Measurements from ENCODE around the gene ZNF366. TPM values are rescaled to one million over a fixed set of nuclear protein-coding genes. Genes with fewer than 3 reads are reported as not detected.

The ZNF366 gene
- total RNA-seq, 1 experiment from 2014 or later = 0.12 TPM

DNA sequence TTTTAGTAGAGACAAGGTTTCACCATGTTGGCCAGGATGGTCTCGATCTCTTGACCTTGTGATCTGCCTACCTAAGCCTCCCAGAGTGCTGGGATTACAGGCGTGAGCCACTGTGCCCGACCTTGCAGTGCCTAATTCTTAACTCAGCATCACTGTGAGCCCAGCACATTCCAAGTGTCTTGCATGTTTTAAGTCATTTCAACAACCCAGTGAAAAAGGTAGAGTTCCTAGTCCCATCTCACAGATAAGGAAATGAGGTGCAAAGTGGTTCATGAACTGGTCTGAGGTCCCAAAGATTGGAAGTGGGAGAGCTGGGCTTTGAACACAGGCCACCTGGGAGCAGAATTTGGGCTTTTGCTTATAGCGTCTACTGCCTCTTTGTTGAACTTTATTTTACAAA lies 68.0 kb downstream of the ZNF366 start:
- no peak for DNase-seq
- Histone ChIP-seq H3K36me3 (no peaks in the 10 kb centered on the region), H3K27me3 (no peaks in the 10 kb centered on the region), H3K9me3 (replicated peaks) (no peaks in the 10 kb centered on the region; the same call in 1 of the 2 replicates), H3K4me3 (no peak overlapping the region), H3K27ac (no peak overlapping the region), H3K4me1 (peaks cover 15% of the 10 kb centered on the region)

DNA sequence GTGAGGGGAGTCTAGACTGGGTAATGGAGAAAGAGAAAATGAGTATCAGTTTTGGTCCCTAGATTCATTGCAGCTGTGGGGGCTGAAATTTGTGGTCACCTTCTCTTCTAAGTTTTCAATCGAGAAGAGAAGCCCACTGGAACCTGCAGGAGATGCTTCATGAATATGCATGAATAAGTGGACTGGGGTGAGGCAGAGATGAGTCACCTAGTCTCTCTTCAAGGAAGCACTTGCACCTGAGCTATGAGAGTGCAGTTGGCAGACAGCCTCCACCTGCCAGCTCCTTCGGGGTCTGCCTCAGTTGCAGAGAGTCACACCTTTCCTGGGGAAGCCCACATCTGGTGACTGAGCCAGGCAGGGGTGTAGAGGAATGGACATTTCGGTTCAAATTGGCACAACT lies 69.1 kb downstream of the ZNF366 start:
- no peak overlapping the region for H3K27ac ChIP-seq
- no peaks in the 10 kb centered on the region for H3K27me3 ChIP-seq
- peaks cover 15% of the 10 kb centered on the region for H3K4me1 ChIP-seq
- H3K36me3 ChIP-seq = no peaks in the 10 kb centered on the region
- no peaks in the 10 kb centered on the region; the same call in 1 of the 2 replicates for H3K9me3 ChIP-seq (replicated peaks)
- DNase-seq = no peak
- no peak overlapping the region for H3K4me3 ChIP-seq

GRCh38 chr5:72436796-72437471 lies 70.3 kb downstream of the ZNF366 start:
- no peak overlapping the region for H3K27ac ChIP-seq
- H3K9me3 ChIP-seq (replicated peaks) = no peaks in the 10 kb centered on the region; the same call in 1 of the 2 replicates
- peaks cover 11% of the 10 kb centered on the region for H3K4me1 ChIP-seq
- no peaks in the 10 kb centered on the region for H3K27me3 ChIP-seq
- DNase-seq = no peak
- no peaks in the 10 kb centered on the region for H3K36me3 ChIP-seq
- no peak overlapping the region for H3K4me3 ChIP-seq

DNA sequence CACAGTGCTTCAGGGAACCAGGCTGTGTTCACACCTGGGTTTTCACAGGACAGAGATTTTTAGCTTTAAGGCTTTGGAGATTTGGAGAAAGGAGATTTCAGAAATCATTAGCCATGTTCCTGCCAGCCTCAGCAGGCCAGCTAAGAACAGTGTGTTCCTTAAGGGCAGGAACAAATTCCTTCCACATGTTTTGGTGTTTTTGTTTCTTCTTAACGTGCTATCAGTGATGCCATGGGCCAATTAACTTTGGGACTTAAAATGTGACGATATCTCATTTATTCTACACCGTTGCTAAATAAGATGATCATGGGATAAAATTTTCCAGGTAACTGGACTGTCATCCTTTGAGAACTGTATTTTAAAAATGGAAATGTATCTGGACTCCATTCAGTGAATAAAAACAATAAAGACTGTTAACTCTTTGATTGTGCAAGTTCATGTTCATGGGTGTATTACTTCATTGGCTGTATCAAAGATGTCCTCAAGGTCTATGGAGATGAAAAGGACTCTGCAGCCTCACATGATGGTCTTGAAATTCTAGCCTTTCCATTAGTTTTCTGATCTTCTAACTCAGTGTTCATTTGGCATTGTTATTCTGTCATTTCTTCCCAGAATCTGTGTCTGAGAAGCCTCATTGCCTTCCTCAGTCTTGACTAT lies 72.3 kb downstream of the ZNF366 start:
- Histone ChIP-seq H3K36me3 (no peaks in the 10 kb centered on the region), H3K4me1 (peaks cover 6% of the 10 kb centered on the region; the same call in 1 of the 2 replicates), H3K27me3 (no peaks in the 10 kb centered on the region), H3K9me3 (replicated peaks) (no peaks in the 10 kb centered on the region; the same call in 1 of the 2 replicates), H3K27ac (no peak overlapping the region), H3K4me3 (no peak overlapping the region)
- no peak for DNase-seq

DNA sequence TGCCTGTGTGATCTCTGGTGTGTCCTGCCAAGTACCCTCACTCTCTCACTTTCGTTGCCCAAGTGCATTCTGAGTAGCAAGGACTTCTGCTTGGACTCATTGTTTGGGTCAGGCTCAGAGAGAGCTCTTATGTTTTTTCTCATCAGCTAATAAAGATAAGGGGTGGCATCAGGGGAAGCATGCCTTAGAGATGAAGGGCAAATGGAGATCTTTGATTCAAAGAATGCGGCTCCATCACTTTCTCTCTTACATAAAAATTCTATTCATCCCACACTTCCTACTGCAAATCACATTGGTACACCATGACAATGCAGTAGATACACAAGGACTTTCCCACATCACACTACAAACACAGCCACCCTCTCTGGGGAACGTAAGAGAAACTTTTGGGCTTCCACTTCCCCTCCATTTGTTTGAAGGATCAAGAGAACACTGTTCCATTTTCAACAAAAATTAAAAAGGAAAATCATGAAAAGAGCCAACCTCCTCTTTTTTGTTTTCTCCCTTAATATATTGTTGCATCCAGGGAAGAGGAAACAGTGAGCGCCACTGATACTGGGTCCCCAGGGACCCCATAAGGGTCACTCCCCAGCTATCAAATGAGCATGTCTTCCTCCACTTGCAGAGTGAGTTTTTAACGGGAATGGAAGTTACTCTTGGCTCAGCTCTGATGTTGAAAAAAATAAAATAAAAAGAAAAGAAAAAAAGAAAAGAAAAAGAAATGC lies 73.0 kb downstream of the ZNF366 start:
- DNase-seq = no peak
- Histone ChIP-seq H3K27me3 (no peaks in the 10 kb centered on the region), H3K36me3 (no peaks in the 10 kb centered on the region), H3K4me3 (no peak overlapping the region), H3K4me1 (peaks cover 6% of the 10 kb centered on the region), H3K27ac (no peak overlapping the region), H3K9me3 (replicated peaks) (no peaks in the 10 kb centered on the region; the same call in 1 of the 2 replicates)

DNA sequence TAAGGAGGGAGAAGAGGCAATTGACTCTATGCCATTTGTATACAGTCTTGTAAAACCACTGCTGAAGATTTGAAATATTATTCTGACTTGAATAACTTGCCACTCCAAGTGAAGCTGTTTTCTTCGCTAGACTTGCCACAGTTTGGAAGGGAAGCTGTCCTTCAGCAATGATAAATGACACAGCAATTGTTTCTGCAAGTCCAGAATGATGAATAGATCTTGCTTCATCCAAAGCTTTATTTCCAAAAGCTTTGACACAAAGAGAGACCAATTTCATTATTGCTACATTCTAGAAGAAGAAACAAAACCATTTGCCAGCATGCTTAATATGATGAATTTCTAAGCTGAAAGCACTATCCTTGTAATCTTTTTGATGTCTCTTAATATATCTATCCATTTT lies 73.7 kb downstream of the ZNF366 start:
- no peak overlapping the region for H3K27ac ChIP-seq
- no peaks in the 10 kb centered on the region for H3K27me3 ChIP-seq
- no peak for DNase-seq
- no peaks in the 10 kb centered on the region for H3K36me3 ChIP-seq
- no peak overlapping the region for H3K4me3 ChIP-seq
- H3K9me3 ChIP-seq (replicated peaks) = no peaks in the 10 kb centered on the region; the same call in 1 of the 2 replicates
- peaks cover 12% of the 10 kb centered on the region for H3K4me1 ChIP-seq

GRCh38 chr5:72428669-72429068 lies 78.5 kb downstream of the ZNF366 start:
- Histone ChIP-seq H3K4me1 (peaks cover 45% of the 10 kb centered on the region), H3K27me3 (no peaks in the 10 kb centered on the region), H3K4me3 (no peak overlapping the region), H3K27ac (peak overlapping the region; percentile 88), H3K9me3 (replicated peaks) (no peaks in the 10 kb centered on the region), H3K36me3 (no peaks in the 10 kb centered on the region)
- no peak for DNase-seq

- no peaks in the 10 kb centered on the region for H3K36me3 ChIP-seq
- peak; percentile 94 to 98 for DNase-seq
- no peaks in the 10 kb centered on the region for H3K27me3 ChIP-seq
- H3K9me3 ChIP-seq (replicated peaks) = no peaks in the 10 kb centered on the region
- peak overlapping the region; percentile 88 for H3K27ac ChIP-seq
- no peak overlapping the region for H3K4me3 ChIP-seq
- H3K4me1 ChIP-seq = peaks cover 45% of the 10 kb centered on the region
These were observed 79.4 kb downstream of the ZNF366 start for GRCh38 chr5:72427488-72428437.

- no peaks in the 10 kb centered on the region for H3K9me3 ChIP-seq (replicated peaks)
- no peaks in the 10 kb centered on the region for H3K27me3 ChIP-seq
- no peaks in the 10 kb centered on the region for H3K36me3 ChIP-seq
- no peak overlapping the region for H3K4me3 ChIP-seq
- DNase-seq = peak; percentile 60 to 85
- H3K4me1 ChIP-seq = peaks cover 45% of the 10 kb centered on the region
- H3K27ac ChIP-seq = peak overlapping the region; percentile 88
These were observed 80.2 kb downstream of the ZNF366 start for GRCh38 chr5:72427016-72427415.

DNA sequence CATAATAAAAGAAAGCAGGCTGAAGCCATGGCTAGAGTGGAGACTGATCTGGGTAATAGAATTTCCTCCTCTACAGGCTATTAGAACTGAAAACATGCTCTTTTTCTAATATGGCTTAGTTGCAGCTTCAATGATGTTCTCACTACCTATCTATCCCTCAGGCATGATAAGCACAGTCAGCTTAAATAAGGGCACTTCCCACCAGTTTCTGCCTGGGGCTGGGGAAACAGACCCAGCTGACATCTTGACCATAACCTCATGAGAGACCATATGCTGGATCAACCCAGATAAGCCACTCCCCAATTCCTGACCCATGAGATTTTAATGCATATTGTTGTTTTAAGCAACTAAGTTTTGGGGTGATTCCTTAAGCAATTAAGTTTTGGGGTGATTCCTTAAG lies 81.2 kb downstream of the ZNF366 start:
- Histone ChIP-seq H3K4me1 (peaks cover 45% of the 10 kb centered on the region), H3K27ac (peak overlapping the region; percentile 88), H3K36me3 (no peaks in the 10 kb centered on the region), H3K4me3 (no peak overlapping the region), H3K9me3 (replicated peaks) (no peaks in the 10 kb centered on the region), H3K27me3 (no peaks in the 10 kb centered on the region)
- DNase-seq = peak; percentile 16 to 49

DNA sequence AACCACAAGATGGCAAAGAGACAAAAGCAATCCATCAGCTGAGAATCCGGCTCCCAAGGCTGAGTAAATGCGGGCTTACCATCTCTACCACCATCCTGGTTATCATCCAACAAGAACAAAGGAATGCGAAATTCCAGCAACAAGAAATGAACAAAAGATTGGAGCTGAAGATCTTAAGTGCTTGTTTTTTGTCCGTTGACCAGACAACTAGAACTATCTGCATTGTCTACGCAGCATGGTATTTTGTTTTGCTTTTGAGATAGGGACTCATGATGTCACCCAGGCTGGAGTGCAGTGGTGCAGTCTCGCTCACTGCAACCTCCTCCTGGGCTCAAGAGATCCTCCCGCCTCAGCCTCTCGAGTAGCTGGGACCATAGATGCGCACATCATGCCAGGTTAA lies 88.9 kb downstream of the ZNF366 start:
- no peaks in the 10 kb centered on the region for H3K4me1 ChIP-seq
- H3K9me3 ChIP-seq (replicated peaks) = peaks cover 5% of the 10 kb centered on the region; the same call in 1 of the 2 replicates
- DNase-seq = no peak
- H3K4me3 ChIP-seq = no peak overlapping the region
- H3K27ac ChIP-seq = no peak overlapping the region
- no peaks in the 10 kb centered on the region for H3K36me3 ChIP-seq
- H3K27me3 ChIP-seq = no peaks in the 10 kb centered on the region

DNA sequence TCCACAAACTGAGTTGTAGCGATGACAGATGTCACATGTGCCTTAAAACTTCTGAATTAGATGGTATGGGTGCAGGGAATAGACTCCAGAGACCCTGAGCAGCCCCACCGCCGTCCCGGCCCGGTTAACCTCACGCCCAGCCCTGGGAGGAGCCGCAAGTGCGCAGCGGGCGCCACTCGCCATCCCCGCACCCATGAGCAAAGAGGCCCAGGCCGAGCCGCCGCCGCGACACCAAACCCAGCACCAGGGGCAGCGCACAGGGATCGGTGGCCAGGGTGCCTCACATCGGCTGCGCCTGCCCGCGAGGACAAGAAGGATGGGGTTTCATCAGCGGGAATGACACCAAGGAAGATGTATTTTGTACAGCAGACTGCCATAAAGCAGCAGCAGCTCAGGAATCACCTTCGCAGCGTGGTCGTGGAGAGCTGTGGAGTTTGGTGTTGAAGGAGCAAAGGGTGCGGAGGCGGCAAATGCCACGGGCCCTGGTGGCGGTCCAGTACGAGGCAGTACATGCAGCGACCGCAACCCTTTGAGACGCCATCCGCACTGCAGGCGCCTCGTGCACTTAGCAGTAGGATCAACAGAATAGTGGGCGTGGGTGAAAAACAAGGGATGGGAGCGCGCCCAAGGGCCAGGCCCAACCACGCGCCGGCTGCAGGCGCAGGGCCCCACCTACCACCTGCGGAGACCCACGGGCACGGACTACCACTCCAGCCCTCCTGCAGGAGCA lies 89.7 kb downstream of the ZNF366 start:
- Histone ChIP-seq H3K4me1 (no peaks in the 10 kb centered on the region), H3K27ac (no peak overlapping the region), H3K36me3 (no peaks in the 10 kb centered on the region), H3K4me3 (no peak overlapping the region), H3K9me3 (replicated peaks) (peaks cover 5% of the 10 kb centered on the region; the same call in 1 of the 2 replicates), H3K27me3 (no peaks in the 10 kb centered on the region)
- DNase-seq = no peak

- H3K9me3 ChIP-seq (replicated peaks) = peaks cover 5% of the 10 kb centered on the region; the same call in 1 of the 2 replicates
- no peaks in the 10 kb centered on the region for H3K27me3 ChIP-seq
- H3K4me1 ChIP-seq = no peaks in the 10 kb centered on the region
- no peaks in the 10 kb centered on the region for H3K36me3 ChIP-seq
- H3K4me3 ChIP-seq = no peak overlapping the region
- H3K27ac ChIP-seq = no peak overlapping the region
- no peak for DNase-seq
These were observed 91.4 kb downstream of the ZNF366 start for GRCh38 chr5:72415616-72416325.

Data from SJCRH30 (cell line).